Body of pancreas (tissue), 4 donors: ENCODE results near the gene MAPK8.

Source experiments
- POLR2A ChIP-seq, 3 donors: fragments of 450-650 bp; IDR thresholded peaks; one replicate each; pipeline ENCODE4 v1.6.1; 2016; ENCODE audit warnings: antibody characterized with exemption in 3 of 3, mild to moderate bottlenecking in 2 of 3
- TF ChIP-seq, protein P1 (sequence below), 7 experiments: fragments of 450-650 bp in 4 of 7; fragments of 200-600 bp in 3 of 7; sonication (generic) in 3 of 7; IDR thresholded peaks; one replicate each; pipeline ENCODE4 v1.5.1; 2016 to 2019; ENCODE audit warnings: antibody characterized with exemption in 7 of 7

DNA sequence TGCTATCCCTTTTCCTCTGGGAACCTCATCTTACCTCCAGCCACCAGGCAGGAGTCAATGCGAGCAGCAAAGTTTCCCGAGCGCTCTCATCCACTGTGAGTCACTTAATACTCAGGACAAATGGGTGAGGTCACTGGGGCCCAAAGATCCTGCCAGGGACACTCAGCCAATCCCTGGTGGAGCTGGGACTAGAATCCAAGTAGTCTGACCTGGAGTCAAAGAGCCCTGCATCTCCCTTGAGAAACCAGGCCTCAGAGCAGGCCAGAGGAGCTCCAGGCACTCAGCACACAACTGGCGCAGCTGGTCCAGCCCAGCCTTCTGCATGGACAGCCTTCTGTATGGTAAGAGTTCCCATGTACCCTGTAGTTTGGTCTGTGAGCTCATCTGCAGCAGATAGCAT lies 142.3 kb downstream of the MAPK8 start:
- TF ChIP-seq, protein P1, sequence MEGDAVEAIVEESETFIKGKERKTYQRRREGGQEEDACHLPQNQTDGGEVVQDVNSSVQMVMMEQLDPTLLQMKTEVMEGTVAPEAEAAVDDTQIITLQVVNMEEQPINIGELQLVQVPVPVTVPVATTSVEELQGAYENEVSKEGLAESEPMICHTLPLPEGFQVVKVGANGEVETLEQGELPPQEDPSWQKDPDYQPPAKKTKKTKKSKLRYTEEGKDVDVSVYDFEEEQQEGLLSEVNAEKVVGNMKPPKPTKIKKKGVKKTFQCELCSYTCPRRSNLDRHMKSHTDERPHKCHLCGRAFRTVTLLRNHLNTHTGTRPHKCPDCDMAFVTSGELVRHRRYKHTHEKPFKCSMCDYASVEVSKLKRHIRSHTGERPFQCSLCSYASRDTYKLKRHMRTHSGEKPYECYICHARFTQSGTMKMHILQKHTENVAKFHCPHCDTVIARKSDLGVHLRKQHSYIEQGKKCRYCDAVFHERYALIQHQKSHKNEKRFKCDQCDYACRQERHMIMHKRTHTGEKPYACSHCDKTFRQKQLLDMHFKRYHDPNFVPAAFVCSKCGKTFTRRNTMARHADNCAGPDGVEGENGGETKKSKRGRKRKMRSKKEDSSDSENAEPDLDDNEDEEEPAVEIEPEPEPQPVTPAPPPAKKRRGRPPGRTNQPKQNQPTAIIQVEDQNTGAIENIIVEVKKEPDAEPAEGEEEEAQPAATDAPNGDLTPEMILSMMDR (IDR thresholded peaks at IDR 0.05), result no peak
- no peak for TF ChIP-seq POLR2A (IDR thresholded peaks at IDR 0.05)
